NCI-H510A (cell line): Measurements from ENCODE around the gene F2R.
"Not testable (repeated sequence)": the region's sequence is repeated elsewhere in the genome, so short reads cannot be mapped to it uniquely, and the experiment has no call there.

Experiments
- DNase-seq: peaks from one replicate; lab custom pipeline; 2025; lab: John Stamatoyannopoulos, UW

The F2R gene

GRCh38 chr5:76720988-76721569 lies 5.2 kb downstream of the F2R start:
- no peak for DNase-seq

DNA sequence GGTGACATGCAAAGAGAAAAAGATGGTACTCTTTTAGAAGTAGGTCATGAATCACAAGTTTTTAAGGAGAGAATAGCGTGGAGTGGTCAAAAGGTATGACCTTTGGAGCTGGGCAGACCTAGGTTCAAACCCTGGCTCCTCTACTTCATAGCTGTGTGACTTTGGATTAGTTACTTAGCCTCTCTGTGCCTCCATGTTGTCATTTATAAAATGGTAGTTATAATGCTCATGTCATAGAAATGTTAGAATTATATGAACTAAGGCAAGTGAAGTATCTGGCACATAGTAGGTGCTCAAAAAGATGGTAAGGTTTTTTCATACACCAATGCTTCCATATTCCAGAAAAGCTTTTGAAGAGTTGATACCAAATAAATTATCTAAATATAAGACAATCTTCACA lies 7.3 kb downstream of the F2R start:
- DNase-seq: no peak

GRCh38 chr5:76723906-76724305 lies 8.0 kb downstream of the F2R start:
- no peak for DNase-seq

GRCh38 chr5:76724871-76725270 lies 8.9 kb downstream of the F2R start:
- no peak for DNase-seq

GRCh38 chr5:76728965-76729364 lies 13.0 kb downstream of the F2R start:
- no peak for DNase-seq

- no peak for DNase-seq
These were observed 13.7 kb downstream of the F2R start for GRCh38 chr5:76729373-76730290.

DNA sequence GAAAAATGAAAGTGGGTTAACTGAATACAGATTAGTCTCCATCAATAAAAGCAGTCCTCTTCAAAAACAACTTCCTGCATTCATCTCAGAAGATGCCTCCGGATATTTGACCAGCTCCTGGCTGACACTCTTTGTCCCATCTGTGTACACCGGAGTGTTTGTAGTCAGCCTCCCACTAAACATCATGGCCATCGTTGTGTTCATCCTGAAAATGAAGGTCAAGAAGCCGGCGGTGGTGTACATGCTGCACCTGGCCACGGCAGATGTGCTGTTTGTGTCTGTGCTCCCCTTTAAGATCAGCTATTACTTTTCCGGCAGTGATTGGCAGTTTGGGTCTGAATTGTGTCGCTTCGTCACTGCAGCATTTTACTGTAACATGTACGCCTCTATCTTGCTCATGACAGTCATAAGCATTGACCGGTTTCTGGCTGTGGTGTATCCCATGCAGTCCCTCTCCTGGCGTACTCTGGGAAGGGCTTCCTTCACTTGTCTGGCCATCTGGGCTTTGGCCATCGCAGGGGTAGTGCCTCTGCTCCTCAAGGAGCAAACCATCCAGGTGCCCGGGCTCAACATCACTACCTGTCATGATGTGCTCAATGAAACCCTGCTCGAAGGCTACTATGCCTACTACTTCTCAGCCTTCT lies 16.6 kb downstream of the F2R start:
- no peak for DNase-seq

DNA sequence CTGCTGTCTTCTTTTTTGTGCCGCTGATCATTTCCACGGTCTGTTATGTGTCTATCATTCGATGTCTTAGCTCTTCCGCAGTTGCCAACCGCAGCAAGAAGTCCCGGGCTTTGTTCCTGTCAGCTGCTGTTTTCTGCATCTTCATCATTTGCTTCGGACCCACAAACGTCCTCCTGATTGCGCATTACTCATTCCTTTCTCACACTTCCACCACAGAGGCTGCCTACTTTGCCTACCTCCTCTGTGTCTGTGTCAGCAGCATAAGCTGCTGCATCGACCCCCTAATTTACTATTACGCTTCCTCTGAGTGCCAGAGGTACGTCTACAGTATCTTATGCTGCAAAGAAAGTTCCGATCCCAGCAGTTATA lies 17.1 kb downstream of the F2R start:
- no peak for DNase-seq

DNA sequence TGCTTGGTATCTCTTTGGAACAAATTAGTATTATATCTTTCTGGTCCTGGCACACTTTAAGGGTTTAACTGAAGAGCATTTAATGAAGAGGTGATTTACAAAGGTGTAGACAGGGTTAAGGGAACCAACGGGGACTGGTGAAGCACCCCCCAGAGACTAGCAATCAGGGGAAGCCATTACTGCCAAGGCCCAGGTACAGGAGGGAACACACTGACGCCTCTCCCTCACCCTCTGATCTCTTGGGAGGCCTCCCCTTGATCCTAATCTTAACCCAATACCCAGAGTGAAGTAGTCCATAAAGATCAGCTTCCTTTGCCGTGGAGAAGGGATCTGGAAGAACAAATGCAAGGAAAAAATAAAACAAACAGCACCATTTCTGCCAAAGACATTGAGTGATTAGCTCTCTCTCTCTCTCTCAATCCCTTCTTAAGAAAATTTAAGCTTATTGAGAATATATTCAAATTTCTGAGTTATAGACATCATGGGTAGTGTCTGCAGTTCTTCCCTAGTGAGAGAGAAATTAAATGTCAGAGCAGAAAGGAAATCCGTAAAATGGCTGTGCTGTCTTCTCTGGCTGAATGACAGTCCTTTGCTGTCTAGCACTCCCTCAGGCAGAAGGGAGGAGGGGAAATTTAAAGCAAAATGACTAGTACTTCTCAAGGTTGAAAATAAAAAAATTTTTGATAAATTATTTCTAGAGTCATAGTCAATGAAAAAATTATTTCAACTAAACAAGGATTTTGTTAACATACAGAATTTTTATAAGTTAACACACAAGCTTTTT lies 20.0 kb downstream of the F2R start:
- DNase-seq: no peak

- no peak for DNase-seq
These were observed 21.0 kb downstream of the F2R start for GRCh38 chr5:76736679-76737556.

- no peak for DNase-seq
These were observed 21.9 kb downstream of the F2R start for GRCh38 chr5:76737846-76738245.

DNA sequence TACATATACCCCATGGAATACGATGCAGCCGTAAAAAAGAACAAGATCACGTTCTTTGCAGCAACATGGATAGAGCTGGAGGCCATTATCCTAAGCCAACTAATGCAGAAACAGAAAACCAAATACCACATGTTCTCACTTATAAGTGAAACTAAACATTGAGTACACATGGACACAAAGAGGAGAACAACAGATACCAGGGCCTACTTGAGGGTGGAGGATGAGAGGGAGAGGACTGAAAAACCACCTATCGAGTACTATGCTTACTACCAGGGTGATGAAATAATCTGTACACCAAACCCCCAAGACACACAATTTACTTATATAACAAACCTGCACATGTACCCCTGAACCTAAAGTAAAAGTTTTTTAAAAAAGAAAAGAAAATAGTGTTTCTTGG lies 25.6 kb downstream of the F2R start:
- DNase-seq: not testable (repeated sequence)

GRCh38 chr5:76742583-76742982 lies 26.7 kb downstream of the F2R start:
- DNase-seq: no peak

DNA sequence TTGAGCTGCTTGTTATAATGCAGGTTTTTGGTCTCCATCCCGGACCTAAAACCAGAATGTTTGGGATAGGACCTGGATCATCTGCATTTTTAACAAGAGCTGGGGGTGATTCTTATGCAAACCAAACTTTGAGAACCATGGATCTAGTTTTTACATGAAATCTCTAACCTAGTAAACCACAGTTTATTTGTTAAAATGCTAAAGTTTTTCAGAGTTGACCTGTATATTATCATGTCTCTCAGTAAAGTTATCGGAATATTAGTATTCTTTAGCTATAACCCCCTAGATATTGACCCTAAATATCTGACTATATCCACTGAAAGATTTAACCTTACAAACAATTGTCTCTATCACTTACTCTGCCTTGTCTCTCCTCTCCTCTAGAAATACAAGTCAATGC lies 28.7 kb downstream of the F2R start:
- DNase-seq: no peak

- DNase-seq: no peak
These were observed 29.7 kb downstream of the F2R start for GRCh38 chr5:76745670-76746069.

DNA sequence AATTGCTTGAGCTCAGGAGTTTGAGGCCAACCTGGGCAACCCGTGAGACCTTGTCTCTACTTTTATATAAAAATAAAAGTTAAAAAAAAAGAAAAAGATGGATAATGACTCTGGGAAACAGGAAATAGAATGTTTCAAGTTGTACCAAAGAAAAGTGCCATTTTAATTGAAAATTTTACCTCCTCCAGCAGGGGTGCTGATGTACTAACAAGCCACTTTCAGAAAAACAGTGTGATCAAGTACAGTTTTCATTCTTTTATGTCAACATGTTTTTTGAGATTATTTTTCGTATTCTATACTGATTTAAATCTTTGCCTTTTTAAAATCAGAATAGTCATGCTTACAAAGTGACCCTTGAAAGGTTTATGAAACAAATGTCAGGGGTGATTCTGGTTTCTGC lies 30.8 kb downstream of the F2R start:
- no peak for DNase-seq

DNA sequence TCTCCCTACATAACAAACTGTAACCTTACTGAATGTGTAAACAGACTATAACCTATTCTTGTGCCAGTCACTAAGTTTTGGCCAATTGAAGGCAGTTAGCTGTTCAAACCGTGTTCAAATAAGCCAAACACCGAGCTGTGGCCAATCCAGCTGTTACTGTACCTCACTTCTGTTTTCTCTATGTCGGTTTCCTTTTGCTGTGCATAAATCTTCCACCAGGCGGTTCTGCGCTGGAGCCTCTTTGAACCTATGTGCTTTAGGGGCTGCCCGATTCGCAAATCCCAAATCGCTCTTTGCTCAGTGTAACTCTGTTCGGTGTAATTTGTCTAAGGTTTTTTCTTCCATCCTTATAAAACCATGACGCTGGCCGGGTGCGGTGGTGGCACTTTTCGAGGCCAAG lies 31.8 kb downstream of the F2R start:
- no peak for DNase-seq

GRCh38 chr5:76751291-76751690 lies 35.4 kb downstream of the F2R start:
- no peak for DNase-seq

DNA sequence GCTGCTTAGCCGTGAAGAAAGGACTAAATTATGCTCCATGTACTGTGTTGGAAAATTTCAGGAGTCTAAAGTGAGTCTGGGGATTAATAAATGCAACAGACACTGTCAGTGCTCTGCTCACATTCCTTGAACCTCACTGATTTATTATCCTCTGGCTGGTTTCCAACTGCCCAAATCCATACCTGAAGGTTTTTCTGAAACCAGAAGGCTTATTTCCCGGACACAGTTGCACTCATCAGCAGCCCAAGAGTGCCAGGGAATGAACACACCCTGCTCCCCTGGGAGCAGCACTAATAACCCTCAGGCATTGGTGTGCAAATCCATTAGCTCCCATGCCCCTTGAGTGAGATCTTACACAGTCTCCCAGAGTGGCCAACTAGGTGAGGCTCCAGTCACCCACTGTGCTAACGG lies 38.7 kb downstream of the F2R start:
- no peak for DNase-seq

DNA sequence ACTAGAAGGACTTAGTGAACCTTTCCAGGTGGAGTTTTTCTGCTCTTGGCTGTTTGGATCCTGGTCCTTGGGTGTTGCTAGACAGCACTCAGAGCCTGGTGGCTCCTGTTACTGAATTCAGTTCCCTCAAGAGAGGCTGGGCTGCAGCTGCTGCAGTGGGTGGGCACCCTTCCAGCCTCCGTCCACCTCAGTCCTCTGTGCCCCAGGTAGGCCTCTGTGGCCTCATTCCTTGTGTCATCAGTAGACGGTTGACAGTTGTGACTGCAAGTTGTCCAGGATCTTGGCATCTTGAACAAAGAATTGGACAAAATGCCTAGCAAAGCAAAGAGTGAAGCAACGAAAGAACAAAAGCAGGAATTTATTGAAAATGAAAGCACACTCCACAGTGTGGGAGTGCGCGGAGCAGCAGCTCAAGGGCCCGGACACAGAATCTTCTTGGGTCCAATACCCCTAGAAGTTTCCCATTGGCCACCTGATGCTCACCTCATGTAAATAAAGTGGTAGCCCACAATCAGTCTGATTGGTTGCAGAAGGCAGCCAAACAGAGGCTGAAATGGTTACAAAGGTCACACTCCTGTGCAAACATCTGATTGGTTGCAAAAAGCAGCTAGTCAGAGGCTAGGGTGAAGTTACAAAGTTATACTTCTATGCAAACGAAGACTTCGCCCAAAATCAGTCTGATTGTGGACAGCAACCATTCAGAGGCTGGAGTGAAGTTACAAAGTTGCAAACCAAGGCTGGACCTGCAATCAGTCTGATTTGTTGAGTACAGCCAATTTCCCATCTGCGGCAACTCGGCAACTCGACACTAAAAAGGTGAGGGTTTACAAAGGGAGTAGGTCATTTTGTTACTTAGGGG lies 40.1 kb downstream of the F2R start:
- DNase-seq: no peak
